Measurements from ENCODE around the gene SLC35D3. TPM values are rescaled to one million over a fixed set of nuclear protein-coding genes. Genes with fewer than 3 reads are reported as not detected.

The SLC35D3 gene
- total and polyA plus RNA-seq, 2 donors (not counting 3 experiments of a cell fraction or from before 2014, with no cell fraction given), result not detected

- Histone ChIP-seq H3K36me3 (ENCODE audit: control insufficient read depth in 2 of 2, extremely low read depth in 1 of 2, insufficient read depth in 2 of 2, low read length in 2 of 2) (no peaks in the 10 kb centered on the region), H3K4me3 (replicated peaks in 1 of 3; ENCODE audit: insufficient read depth in 1 of 3, low read depth in 1 of 3, low read length in 3 of 3) (peak overlapping the region; percentile 3 to 43 (median 33)), H4K20me1 (replicated peaks; ENCODE audit: control insufficient read depth, extremely low read depth, insufficient read depth, low read length) (no peaks in the 10 kb centered on the region), H3K9me3 (replicated peaks; ENCODE audit: control insufficient read depth, insufficient read depth, low read length) (no peaks in the 10 kb centered on the region), H3K9ac (replicated peaks; ENCODE audit: extremely low read depth, insufficient read depth, low read length) (no peak overlapping the region), H3K27ac (ENCODE audit: insufficient read depth, low read depth, low read length) (no peak overlapping the region), H3K79me2 (ENCODE audit: control insufficient read depth, insufficient read depth, low read length) (no peaks in the 10 kb centered on the region), H3K4me2 (ENCODE audit: insufficient read depth, low read length) (peak overlapping the region; percentile 84), H2AFZ (ENCODE audit: low read depth, low read length) (peak overlapping the region; percentile 84), H3K4me1 (ENCODE audit: control insufficient read depth, extremely low read depth, insufficient read depth, low read length) (peaks cover 23% of the 10 kb centered on the region), H3K9me1 (replicated peaks; ENCODE audit: control insufficient read depth, extremely low read depth, insufficient read depth, low read length) (no peaks in the 10 kb centered on the region), H3K27me3 (ENCODE audit: control insufficient read depth in 2 of 2, insufficient read depth in 2 of 2, low read length in 2 of 2) (peaks cover 32 to 53% of the 10 kb centered on the region in 2 experiments)
- POLR2A ChIA-PET, result no interaction called here
- CTCF ChIA-PET, result interaction anchor here (0.9 to 2.2 kb wide), 3 partner anchors 7 to 394 kb away, joined by 3 to 7 read pairs (median 3); no protein-coding TSS in a partner anchor
- FAIRE-seq (peak; percentile 47), DNase-seq (ENCODE audit: low read depth, low spot score) (peak; percentile 14)
- no TSS peak for BruUV-seq (replicated peaks)
- intact Hi-C loops (cut with micrococcal nuclease) (loop anchor here (5.0 to 10.0 kb wide), 4 partner anchors 96 to 366 kb away; partner anchors contain the start of genes MAP3K5, MAP7 and PEX7), dilution Hi-C loops (cut with MboI; ENCODE audit: extremely low pct_ligation_motif_present, low sequenced_read_pairs) (no loop called here)
- peak; percentile 78 for TF ChIP-seq EZH2 (IDR thresholded peaks at IDR 0.05; ENCODE audit: borderline replicate concordance, low read depth, low read length, severe bottlenecking)
- TF ChIP-seq POLR2AphosphoS5 (IDR thresholded peaks at IDR 0.05; ENCODE audit: insufficient read depth, low read depth, low read length), result no peak
These were observed 1.3 kb upstream of the SLC35D3 start for GRCh38 chr6:136920671-136921380.

- peaks cover 32 to 53% of the 10 kb centered on the region in 2 experiments for H3K27me3 ChIP-seq (ENCODE audit: control insufficient read depth in 2 of 2, insufficient read depth in 2 of 2, low read length in 2 of 2)
- no peaks in the 10 kb centered on the region for H4K20me1 ChIP-seq (replicated peaks; ENCODE audit: control insufficient read depth, extremely low read depth, insufficient read depth, low read length)
- ChIA-PET POLR2A (no interaction called here), CTCF (interaction anchor here (0.7 to 2.2 kb wide), 6 partner anchors 8 to 393 kb away, joined by 3 to 7 read pairs (median 3); partner anchors contain the start of gene MAP3K5)
- H3K27ac ChIP-seq (ENCODE audit: insufficient read depth, low read depth, low read length), result no peak overlapping the region
- H3K9me1 ChIP-seq (replicated peaks; ENCODE audit: control insufficient read depth, extremely low read depth, insufficient read depth, low read length), result no peaks in the 10 kb centered on the region
- peak overlapping the region; percentile 9 for H3K9ac ChIP-seq (replicated peaks; ENCODE audit: extremely low read depth, insufficient read depth, low read length)
- TF ChIP-seq EZH2 (IDR thresholded peaks at IDR 0.05; ENCODE audit: borderline replicate concordance, low read depth, low read length, severe bottlenecking), result peak; percentile 88
- TF ChIP-seq FOS (IDR thresholded peaks at IDR 0.05; ENCODE audit: borderline replicate concordance, insufficient read depth, low read length), result no peak
- peak overlapping the region; percentile 84 for H3K4me2 ChIP-seq (ENCODE audit: insufficient read depth, low read length)
- intact Hi-C loops (cut with micrococcal nuclease) (loop anchor here (5.0 to 10.0 kb wide), 4 partner anchors 97 to 367 kb away; partner anchors contain the start of genes MAP3K5, MAP7 and PEX7), dilution Hi-C loops (cut with MboI; ENCODE audit: extremely low pct_ligation_motif_present, low sequenced_read_pairs) (no loop called here)
- peak overlapping the region; percentile 84 for H2AFZ ChIP-seq (ENCODE audit: low read depth, low read length)
- H3K4me1 ChIP-seq (ENCODE audit: control insufficient read depth, extremely low read depth, insufficient read depth, low read length), result peaks cover 23% of the 10 kb centered on the region
- no TSS peak for BruUV-seq (replicated peaks)
- H3K79me2 ChIP-seq (ENCODE audit: control insufficient read depth, insufficient read depth, low read length), result no peaks in the 10 kb centered on the region
- no peaks in the 10 kb centered on the region for H3K9me3 ChIP-seq (replicated peaks; ENCODE audit: control insufficient read depth, insufficient read depth, low read length)
- H3K4me3 ChIP-seq (replicated peaks in 1 of 3; ENCODE audit: insufficient read depth in 1 of 3, low read depth in 1 of 3, low read length in 3 of 3), result peak overlapping the region; percentile 33 to 50 (median 43)
- DNase-seq (ENCODE audit: low read depth, low spot score), result peak; percentile 6
- FAIRE-seq, result no peak
- H3K36me3 ChIP-seq (ENCODE audit: control insufficient read depth in 2 of 2, extremely low read depth in 1 of 2, insufficient read depth in 2 of 2, low read length in 2 of 2), result no peaks in the 10 kb centered on the region
These were observed 643 bp upstream of the SLC35D3 start for GRCh38 chr6:136921381-136921935.

Data from endothelial cell of umbilical vein (primary cell).